AG09319 (cell line): ENCODE measurements around the gene PI4KA.
"Not testable (repeated sequence)": the region's sequence is repeated elsewhere in the genome, so short reads cannot be mapped to it uniquely, and the experiment has no call there.

ENCODE experiments used
- DNase-seq: peaks from one replicate; pipeline ENCODE4 v3.0.0-alpha.2; 2010; ENCODE audit warnings: low read depth; ENCODE audit errors: extremely low read depth
- CTCF ChIP-seq: IDR thresholded peaks from 2 replicates; pipeline ENCODE4 v1.5.1; 2011; ENCODE audit warnings: low read depth, mild to moderate bottlenecking, inconsistent platforms, low read length, moderate library complexity

Gene PI4KA

GRCh38 chr22:20899827-20900423 is 41.3 kb upstream of the PI4KA start:
- no peak for DNase-seq
- TF ChIP-seq CTCF: no peak

GRCh38 chr22:20897737-20898136 is 39.1 kb upstream of the PI4KA start:
- DNase-seq: not testable (repeated sequence)

GRCh38 chr22:20890975-20891374 is 32.4 kb upstream of the PI4KA start:
- no peak for TF ChIP-seq CTCF
- DNase-seq: no peak

- DNase-seq: no peak
- TF ChIP-seq CTCF: no peak
These were observed 31.4 kb upstream of the PI4KA start for GRCh38 chr22:20889904-20890540.

- DNase-seq: no peak
- no peak for TF ChIP-seq CTCF
These were observed 30.6 kb upstream of the PI4KA start for GRCh38 chr22:20889025-20889704.

GRCh38 chr22:20887375-20887774 is 28.8 kb upstream of the PI4KA start:
- no peak for DNase-seq
- no peak for TF ChIP-seq CTCF

- TF ChIP-seq CTCF: peak; percentile 98
- peak; percentile 59 for DNase-seq
These were observed 27.1 kb upstream of the PI4KA start for GRCh38 chr22:20885557-20886323.
